ENCODE measurements around the gene OR10G2.
"Not testable (repeated sequence)": the region's sequence is repeated elsewhere in the genome, so short reads cannot be mapped to it uniquely, and the experiment has no call there.

DNA sequence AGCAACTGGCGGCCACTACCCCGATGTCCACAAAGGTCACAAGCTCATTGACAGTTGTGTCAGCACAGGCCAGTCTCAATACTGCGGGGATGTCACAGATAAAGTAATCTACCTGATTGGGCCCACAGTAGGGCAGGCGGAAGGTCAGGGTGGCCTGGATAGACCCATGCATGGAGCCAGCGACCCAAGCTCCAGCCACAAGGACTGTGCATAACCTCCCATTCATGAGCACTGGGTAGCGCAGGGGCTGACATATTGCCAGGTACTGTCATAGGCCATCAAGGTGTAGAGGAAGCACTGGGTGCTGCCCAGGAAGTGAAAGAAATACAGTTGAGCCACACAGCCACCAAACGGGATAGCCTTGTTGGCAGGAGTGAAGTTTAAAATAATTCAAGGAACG lies 32.6 kb downstream of the OR10G2 start:
- TF ChIP-seq POLR2A (IDR thresholded peaks at IDR 0.05; ENCODE audit: low read length); GATA1 (IDR thresholded peaks at IDR 0.05; ENCODE audit: low read depth, low read length): not testable (repeated sequence)
